Prostate gland (tissue), 2 donors: Measurements from ENCODE around the gene CLASP1. TPM values are rescaled to one million over a fixed set of nuclear protein-coding genes. Genes with fewer than 3 reads are reported as not detected.
"Not testable (repeated sequence)": the region's sequence is repeated elsewhere in the genome, so short reads cannot be mapped to it uniquely, and the experiment has no call there.

ENCODE experiments used
- DNase-seq: peaks from one replicate; pipeline ENCODE4 v3.0.0-alpha.2; 2019; ENCODE audit warnings: low spot score
- H3K27ac ChIP-seq, 2 donors: fragments of 200-600 bp; sonication (generic); 2 replicates each; pipeline ENCODE4 v1.5.1; 2017 to 2019
- H3K27me3 ChIP-seq: fragments of 200-600 bp; sonication (generic); replicated peaks from 2 replicates; pipeline ENCODE4 v1.5.1; 2019; ENCODE audit not compliant: insufficient read depth
- H3K36me3 ChIP-seq, 2 donors: fragments of 200-600 bp; sonication (generic); 1 replicate in 1 of 2; 2 replicates in 1 of 2; pipeline versions ENCODE4 v1.5.1 to v1.8.1; 2017 to 2019
- H3K4me1 ChIP-seq: fragments of 200-600 bp; sonication (generic); replicated peaks from 2 replicates; pipeline ENCODE4 v1.5.1; 2019
- H3K4me3 ChIP-seq, 2 donors: fragments of 200-600 bp; sonication (generic); 2 replicates each; pipeline ENCODE4 v1.5.1; 2017 to 2019
- H3K9me3 ChIP-seq: fragments of 200-600 bp; sonication (generic); 2 replicates; pipeline ENCODE4 v1.5.1; 2017
- CTCF ChIP-seq, 4 experiments: fragments of 200-600 bp in 2 of 4; fragments of 450-650 bp in 2 of 4; sonication (generic) in 2 of 4; IDR thresholded peaks; 1 replicate in 3 of 4; 2 replicates in 1 of 4; pipeline ENCODE4 v1.5.1; 2016 to 2019; ENCODE audit warnings: antibody characterized with exemption in 4 of 4, mild to moderate bottlenecking in 2 of 4, moderate library complexity in 2 of 4
- POLR2A ChIP-seq: fragments of 450-650 bp; IDR thresholded peaks from one replicate; pipeline ENCODE4 v1.6.1; 2016; ENCODE audit warnings: antibody characterized with exemption, mild to moderate bottlenecking
- POLR2AphosphoS5 ChIP-seq: sonication (generic); formaldehyde crosslinking; IDR thresholded peaks from one replicate; pipeline ENCODE4 v1.6.1; 2017; ENCODE audit warnings: antibody characterized with exemption
- WGBS: methylation state at CpG from one replicate; pipeline ENCODE4 v1.1.5; 2018; 5-methylcytosine and 5-hydroxymethylcytosine counted together
- intact Hi-C: fragments of 100-400 bp; cut with DNase I; formaldehyde crosslinking; loops from one replicate; pipeline ENCODE4 v1.14.2; 2022
- total RNA-seq, 2 donors: library from RNA; depleted of rRNA; stranded (reverse); fragments of >200 nt; gene quantifications; one replicate each; pipeline ENCODE4 v1.1.0, GENCODE V29; 2016

The CLASP1 gene
- total RNA-seq, 2 donors from 2014 or later: 44.4 to 90.2 TPM

GRCh38 chr2:121644715-121645114 is 4.5 kb downstream of the CLASP1 start:
- intact Hi-C loops: no loop called here
- H3K36me3 ChIP-seq: no peaks in the 10 kb centered on the region
- H3K27me3 ChIP-seq: no peaks in the 10 kb centered on the region
- H3K4me1 ChIP-seq: peaks cover 3% of the 10 kb centered on the region
- H3K4me3 ChIP-seq: no peak overlapping the region
- no peak overlapping the region for H3K27ac ChIP-seq
- no peak for DNase-seq
- no peaks in the 10 kb centered on the region for H3K9me3 ChIP-seq
- WGBS: 99% methylated on average over 2 of the region's 2 CpGs
- TF ChIP-seq CTCF (IDR thresholded peaks at IDR 0.05): no peak

DNA sequence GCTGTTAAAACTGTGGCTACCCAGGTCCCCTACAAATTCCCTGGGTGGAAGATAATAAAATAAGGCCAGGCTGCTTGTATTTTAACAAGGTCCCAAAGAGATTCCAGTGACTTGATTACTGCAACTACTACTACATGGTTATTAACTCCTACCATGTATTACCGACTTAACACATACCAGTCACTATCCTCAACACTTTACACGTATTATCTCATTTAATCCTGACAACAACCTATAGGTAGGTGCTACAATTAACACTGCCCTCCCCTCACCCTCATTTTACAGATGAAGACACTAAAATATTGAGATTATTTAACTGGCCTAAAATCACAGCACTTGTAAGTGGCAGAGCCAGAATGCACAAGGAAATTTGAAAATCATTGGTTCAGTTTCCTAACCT is 5.4 kb downstream of the CLASP1 start:
- no peak for DNase-seq
- Histone ChIP-seq H3K4me1 (peaks cover 3% of the 10 kb centered on the region), H3K27ac (no peak overlapping the region), H3K27me3 (no peaks in the 10 kb centered on the region), H3K9me3 (no peaks in the 10 kb centered on the region), H3K36me3 (no peaks in the 10 kb centered on the region), H3K4me3 (no peak overlapping the region)
- TF ChIP-seq CTCF (IDR thresholded peaks at IDR 0.05) (no peak), POLR2A (no peak), POLR2AphosphoS5 (no peak)
- intact Hi-C loops: no loop called here
- WGBS: 94% methylated on average over 2 of the region's 2 CpGs

GRCh38 chr2:121640380-121641316 is 8.6 kb downstream of the CLASP1 start:
- Histone ChIP-seq H3K4me3 (no peak overlapping the region), H3K27me3 (no peaks in the 10 kb centered on the region), H3K9me3 (no peaks in the 10 kb centered on the region), H3K36me3 (no peaks in the 10 kb centered on the region), H3K4me1 (peaks cover 1% of the 10 kb centered on the region), H3K27ac (no peak overlapping the region)
- intact Hi-C loops: no loop called here
- TF ChIP-seq POLR2A (no peak), CTCF (IDR thresholded peaks at IDR 0.05) (no peak), POLR2AphosphoS5 (no peak)
- 67% methylated on average over 5 of the region's 5 CpGs for WGBS
- DNase-seq: no peak

- H3K27me3 ChIP-seq, H3K36me3 ChIP-seq, intact Hi-C loops, H3K27ac ChIP-seq, H3K4me3 ChIP-seq, H3K4me1 ChIP-seq, DNase-seq, H3K9me3 ChIP-seq: not testable (repeated sequence)
- WGBS: 91% methylated on average over 6 of the region's 6 CpGs
Measured at GRCh38 chr2:121639846-121640245, 9.4 kb downstream of the CLASP1 start.

DNA sequence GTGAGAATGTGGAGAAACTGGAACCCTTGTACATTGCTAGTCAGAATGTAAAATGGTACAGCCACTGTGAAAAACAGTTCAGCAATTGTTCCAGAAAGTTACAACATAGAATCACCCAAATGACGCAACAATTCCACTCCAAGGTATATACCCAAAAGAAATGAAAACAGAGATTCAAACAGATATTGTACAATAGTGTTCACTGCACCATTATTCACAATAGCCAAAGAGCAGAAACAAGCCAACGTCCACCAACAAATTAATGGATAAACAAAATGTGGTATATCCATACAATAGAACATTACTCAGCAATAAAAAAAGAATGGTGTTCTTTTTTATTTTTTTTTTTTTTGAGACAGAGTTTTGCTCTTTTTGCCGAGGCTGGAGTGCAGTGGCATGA is 10.9 kb downstream of the CLASP1 start:
- 92% methylated on average over 3 of the region's 3 CpGs for WGBS
- Histone ChIP-seq H3K27me3 (no peaks in the 10 kb centered on the region), H3K4me1 (no peaks in the 10 kb centered on the region), H3K36me3 (no peaks in the 10 kb centered on the region), H3K27ac (no peak overlapping the region), H3K9me3 (no peaks in the 10 kb centered on the region), H3K4me3 (no peak overlapping the region)
- no peak for TF ChIP-seq CTCF (IDR thresholded peaks at IDR 0.05)
- no peak for TF ChIP-seq POLR2A
- no peak for TF ChIP-seq POLR2AphosphoS5
- DNase-seq: no peak
- intact Hi-C loops: no loop called here
